SH-SY5Y (cell line): ENCODE results near the gene PSKH1.

Experiments
- GATA2 ChIP-seq: IDR thresholded peaks from 2 replicates; pipeline ENCODE4 v1.6.1; 2011; ENCODE audit warnings: mild to moderate bottlenecking, low read depth, low read length
- GATA3 ChIP-seq: IDR thresholded peaks from 2 replicates; pipeline ENCODE4 v1.6.1; 2011; ENCODE audit warnings: low read depth, mild to moderate bottlenecking, low read length, moderate library complexity

PSKH1 gene

DNA sequence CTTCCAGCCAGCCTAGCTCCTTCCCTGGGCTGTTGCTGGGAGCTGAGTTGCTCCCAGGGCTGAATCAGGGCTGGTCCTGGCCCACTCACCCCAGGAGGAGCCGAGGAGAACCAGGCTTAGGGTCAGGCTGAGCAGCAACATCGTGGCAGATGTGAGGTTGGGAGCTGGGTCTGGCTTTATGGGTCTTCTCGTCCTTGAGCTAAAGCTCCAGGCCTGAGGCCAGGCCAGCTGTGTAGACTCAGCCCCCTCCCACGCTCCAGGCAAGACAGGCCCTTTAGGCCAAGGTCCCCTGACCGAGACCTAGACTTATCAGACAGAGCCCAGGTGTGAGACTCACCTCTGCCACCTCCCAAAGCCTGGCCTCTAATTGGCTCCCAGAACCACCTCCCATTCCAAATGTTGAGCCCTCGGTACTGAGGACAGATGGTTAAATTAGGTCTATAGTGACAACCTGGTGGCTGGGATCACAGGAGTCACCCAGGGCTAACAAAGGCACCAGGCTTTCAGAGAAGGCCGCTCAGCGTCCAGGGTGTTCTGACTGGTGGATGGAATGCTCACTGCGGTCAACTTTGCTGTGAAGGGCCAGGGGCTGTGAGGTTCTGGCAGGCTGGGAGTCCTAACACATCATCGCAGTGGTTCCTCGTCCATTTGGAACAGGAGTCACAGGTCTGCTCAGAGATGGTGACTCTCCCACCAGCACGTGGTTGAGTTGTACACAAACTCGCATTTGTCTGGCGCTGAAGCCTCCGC, 38.8 kb downstream of the PSKH1 start, which contains the start of gene CTRL:
Gene CTRL, minus strand, starts transcription at position 151 of the 750 bp plus-strand sequence. Its CDS starts 10 bp downstream, at position 141.
- no peak for TF ChIP-seq GATA2
- TF ChIP-seq GATA3, result no peak

GRCh38 chr16:67932462-67932840, 39.4 kb downstream of the PSKH1 start:
- TF ChIP-seq GATA2 (no peak), GATA3 (no peak)

DNA sequence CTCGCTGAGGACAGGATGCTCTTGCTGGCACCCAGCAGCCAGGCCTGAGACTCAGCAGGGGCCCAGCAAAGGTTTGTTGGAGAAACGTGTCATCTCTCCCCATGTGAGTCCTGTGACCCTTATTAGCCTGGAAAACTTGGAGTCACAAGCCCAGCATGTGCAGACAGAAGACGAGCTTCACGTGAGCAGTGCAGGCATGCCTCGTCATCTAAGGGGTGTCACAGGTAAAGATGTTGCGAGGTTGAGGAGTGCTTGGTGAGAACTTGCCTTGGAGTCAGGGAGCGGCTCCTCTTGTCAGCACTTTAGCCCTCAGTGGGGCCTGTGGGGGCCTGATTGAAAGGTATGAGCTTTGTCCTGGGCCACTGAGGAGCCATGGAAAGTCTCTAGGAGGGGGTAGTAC, 40.8 kb downstream of the PSKH1 start:
- TF ChIP-seq GATA3 (no peak), GATA2 (no peak)

DNA sequence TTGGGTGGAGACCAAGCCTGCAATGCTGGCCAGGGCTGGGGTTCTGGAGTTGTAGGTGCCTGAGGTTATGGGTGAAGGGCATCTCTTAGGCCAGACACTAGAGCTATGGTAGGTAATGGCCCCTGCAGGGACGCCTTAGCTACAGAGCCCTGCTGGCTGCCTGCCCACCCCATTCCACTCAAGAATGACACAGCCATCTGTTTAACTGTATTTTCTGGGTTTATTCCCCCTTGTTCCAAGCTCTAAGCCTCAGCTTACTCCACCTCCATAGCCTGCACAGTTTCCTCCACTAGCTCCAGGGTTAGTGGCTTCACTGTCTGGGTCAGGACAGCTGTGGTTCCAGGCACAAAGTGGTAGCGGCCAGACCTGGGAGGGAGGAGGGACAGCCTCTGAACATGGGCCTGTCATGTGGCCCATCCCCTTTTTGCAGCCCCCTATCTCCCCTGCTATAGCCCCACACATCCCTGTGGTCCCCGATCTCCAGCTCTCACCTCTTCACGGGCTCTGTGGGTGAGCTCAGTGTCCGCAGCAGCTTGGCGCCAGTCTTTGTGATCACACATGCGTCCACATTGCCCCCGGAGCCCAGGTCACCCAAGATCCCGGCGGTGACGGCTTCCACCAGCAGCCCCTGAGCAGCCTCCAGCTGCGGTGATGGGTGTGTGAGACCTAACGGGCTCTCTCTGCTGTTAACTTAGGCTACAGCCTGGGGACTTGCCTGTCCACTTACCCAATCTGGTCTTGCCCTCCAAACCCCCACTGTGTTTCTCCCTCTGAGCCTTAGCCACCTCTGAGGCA, 41.4 kb downstream of the PSKH1 start:
- TF ChIP-seq GATA2, result no peak

DNA sequence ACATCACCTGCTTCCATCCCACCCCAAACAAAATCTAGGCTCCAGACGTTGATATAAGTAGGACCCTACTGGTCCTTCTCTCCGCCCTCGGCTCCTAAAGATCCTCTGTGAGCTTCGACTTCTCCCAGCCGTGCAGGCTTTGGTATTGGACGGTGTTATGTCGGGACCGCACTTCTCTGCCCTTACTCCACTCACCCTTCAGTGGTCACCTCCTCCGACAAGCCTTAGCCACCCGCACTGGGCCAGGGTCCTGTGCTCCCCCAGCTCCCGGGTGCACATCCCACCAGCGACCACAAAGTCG, 42.0 kb downstream of the PSKH1 start:
- TF ChIP-seq GATA3 (no peak), GATA2 (no peak)

DNA sequence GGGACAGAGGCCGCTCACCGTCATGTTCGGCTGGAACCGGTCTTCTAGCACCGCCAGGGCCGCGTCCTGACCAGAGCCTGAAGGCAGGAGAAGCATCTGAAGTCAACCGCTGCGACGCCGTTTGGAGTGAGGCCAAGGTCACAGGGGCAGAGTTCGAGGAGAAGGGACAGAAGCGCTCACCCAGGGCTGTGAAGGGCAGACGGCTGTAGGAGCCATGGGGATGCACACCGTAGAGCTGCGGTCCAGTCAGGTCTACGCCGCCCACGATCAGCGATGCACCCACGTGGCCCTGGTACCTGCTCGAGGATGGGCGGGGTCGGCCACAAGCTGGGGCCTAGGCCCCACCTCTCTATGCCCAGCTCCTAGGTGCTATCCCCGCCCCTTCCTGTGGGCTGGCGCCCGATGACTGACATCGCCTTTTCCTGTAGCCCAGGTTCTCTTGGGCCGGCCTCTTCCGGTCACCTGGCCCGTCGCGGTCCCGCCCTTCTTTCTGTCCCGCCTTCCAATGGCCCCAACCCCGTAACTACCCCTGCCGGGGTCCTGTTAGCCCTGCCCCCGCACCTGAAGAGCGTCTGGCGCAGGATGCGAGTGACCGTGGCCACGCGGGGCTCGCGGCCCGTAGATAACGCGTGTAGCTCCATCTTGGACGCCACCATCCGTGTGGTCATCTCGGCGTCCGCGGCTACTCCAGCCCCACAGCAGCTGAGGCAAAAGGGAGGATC, 42.5 kb downstream of the PSKH1 start:
- TF ChIP-seq GATA3, result no peak
- TF ChIP-seq GATA2, result 0 out of 2 replicates have a peak, but pooled peaks have one; percentile 9

- TF ChIP-seq GATA2 (no peak), GATA3 (no peak)
These were observed 43.2 kb downstream of the PSKH1 start, which contains the start of gene PSMB10 for GRCh38 chr16:67936124-67936879. Gene PSMB10 (minus strand): TSS chr16:67936850. CDS start chr16:67936749, 101 bp downstream.

DNA sequence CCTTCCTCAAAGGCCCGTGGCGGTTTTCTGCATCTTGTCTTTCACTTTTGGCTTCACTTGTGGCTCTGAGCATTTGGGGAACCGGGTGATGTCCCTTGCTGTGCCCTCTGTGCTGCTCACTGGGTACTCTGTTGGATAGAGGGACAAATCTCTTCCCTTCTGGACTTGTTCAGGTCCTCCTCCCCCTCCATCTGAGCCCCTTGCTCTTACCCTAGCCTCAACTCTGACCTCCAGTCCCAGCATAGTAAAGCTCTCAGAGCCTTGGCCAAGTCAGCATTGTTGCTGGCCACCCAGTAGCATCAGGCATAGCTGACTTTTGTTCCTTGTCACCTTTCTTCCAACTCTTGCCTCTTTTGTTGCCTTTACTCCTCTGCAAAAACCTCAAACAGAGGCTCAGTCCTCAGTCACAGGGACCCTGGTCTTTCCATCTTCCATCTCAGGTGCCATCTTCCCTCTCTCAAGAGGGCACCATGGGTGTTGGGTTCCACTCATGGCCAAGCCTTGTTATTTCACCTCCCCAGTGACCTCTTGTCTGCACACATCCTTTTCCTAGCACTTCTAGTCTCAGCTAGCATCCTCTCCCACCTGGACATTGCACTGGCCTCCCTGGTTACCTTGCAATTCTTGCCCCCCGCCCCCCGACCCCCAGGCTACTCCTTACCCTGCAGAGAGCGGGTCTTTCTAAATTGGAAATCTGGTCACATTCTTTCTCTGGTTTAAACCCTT, 44.0 kb downstream of the PSKH1 start:
- TF ChIP-seq GATA3 (no peak), GATA2 (no peak)

DNA sequence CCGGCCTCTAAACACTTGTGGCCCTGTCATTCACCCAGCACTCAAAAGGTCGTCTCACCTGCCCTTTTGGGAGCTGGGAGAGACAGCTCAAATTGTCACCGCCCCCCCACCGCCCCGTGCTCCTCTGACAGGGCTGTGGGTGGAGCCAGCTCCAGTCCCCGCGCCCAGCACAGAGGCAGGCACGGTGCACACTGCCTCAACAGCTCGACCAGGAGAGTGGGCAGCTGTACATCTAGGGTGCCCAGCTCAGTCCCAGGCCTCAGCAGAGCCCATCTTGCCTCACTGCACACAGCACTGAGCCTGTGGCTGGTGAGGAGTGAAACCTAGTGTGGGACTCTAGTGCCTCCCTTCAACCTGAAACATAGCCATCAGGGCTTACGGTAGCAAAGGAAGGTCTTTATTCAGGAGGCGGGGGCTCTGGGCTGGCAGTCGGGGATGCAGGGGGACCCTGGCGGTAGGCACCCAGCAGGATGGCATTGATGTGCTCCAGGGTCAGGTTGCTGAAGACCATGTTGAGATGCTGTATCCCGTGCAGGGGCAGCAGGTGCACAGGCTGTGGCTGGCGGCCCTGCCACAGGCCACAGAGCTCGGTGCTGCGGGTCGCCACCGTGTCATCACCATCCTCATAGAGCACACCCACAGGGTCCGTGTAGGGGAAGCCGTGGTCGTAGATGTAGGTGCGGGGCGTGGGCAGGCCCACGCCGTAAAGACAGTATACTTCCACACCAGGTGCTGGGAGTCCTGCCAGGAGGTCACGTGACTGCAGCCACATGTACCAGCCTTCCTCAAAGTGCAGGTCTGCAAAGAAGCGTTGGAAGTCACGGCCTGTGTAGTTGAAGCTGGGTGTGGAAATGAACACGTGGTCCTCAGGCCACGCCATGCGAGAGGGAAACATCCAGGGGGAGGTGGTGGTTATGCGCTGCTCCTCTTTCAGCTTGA, 46.7 kb downstream of the PSKH1 start:
- TF ChIP-seq GATA2 (no peak), GATA3 (no peak)

DNA sequence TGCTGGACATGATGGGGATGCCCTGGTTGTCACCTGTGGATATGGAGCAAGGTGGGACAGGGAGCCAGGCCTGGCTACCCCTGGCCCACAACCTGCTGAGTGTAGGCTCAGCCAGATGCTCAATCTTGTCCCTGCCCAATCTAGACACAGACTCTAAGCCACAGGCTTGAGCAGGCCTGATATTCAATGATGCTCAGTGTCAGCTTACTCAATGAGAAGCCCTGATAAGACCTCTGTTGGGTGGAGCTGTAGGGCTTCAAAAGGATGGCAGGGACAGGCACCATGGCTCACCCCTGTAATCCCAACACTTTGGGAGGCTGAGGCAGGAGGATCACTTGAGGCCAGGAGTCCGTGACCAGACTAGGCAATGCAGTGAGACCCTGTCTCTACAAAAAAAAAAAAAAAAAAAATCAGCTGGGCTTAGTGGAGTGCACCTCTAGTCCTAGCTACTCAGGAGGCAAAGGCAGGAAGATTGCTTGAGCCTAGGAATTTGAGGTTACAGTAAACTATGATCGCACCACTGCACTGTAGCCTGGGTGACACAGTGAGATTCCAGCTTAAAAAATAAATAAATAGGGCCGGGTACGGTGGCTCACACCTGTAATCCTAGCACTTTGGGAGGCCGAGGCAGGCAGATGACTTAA, 47.5 kb downstream of the PSKH1 start:
- TF ChIP-seq GATA2 (no peak), GATA3 (no peak)

- TF ChIP-seq GATA3 (no peak), GATA2 (no peak)
These were observed 48.6 kb downstream of the PSKH1 start for GRCh38 chr16:67941469-67942199.

DNA sequence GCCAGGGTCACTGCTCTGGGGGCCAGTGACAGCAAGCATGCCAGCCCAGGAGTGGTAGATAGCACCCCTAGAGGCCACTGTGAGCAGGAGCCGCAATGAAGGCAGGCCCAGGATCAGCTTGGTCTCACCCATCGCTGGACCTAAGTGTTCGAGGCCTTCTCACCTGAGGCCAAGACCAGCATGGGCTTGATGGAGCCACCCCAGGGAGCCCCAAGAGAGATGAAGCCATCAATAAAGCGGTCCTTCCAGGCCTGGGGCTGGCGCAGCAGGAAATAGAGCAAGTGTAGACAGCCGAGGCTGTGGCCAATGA, 49.1 kb downstream of the PSKH1 start:
- no peak for TF ChIP-seq GATA2
- no peak for TF ChIP-seq GATA3
